Measurements from ENCODE around the gene LRP10. TPM values are rescaled to one million over a fixed set of nuclear protein-coding genes. Genes with fewer than 3 reads are reported as not detected.

LRP10 gene
- total and polyA plus RNA-seq, 2 of the 8 experiments (the other 6 are each of a cell fraction or from before 2014, with no cell fraction given), result 12.4 to 15.6 TPM

- TF ChIP-seq CHD7 (IDR thresholded peaks at IDR 0.05; ENCODE audit: insufficient replicate concordance, low read length) (no peak), YY1 (IDR thresholded peaks at IDR 0.05; ENCODE audit: low read depth, low read length) (peak; percentile 85), BCL11A (IDR thresholded peaks at IDR 0.05; ENCODE audit: low read depth in 2 of 2, low read length in 2 of 2) (no peak)
Measured at GRCh38 chr14:22822571-22823098, 48.9 kb upstream of the LRP10 start (continued).
